ENCODE results near the gene GJC2. TPM values are rescaled to one million over a fixed set of nuclear protein-coding genes. Genes with fewer than 3 reads are reported as not detected.
"Not testable (repeated sequence)": the region's sequence is repeated elsewhere in the genome, so short reads cannot be mapped to it uniquely, and the experiment has no call there.

GJC2 gene
- total RNA-seq, 1 experiment from 2014 or later = 4.8 TPM

DNA sequence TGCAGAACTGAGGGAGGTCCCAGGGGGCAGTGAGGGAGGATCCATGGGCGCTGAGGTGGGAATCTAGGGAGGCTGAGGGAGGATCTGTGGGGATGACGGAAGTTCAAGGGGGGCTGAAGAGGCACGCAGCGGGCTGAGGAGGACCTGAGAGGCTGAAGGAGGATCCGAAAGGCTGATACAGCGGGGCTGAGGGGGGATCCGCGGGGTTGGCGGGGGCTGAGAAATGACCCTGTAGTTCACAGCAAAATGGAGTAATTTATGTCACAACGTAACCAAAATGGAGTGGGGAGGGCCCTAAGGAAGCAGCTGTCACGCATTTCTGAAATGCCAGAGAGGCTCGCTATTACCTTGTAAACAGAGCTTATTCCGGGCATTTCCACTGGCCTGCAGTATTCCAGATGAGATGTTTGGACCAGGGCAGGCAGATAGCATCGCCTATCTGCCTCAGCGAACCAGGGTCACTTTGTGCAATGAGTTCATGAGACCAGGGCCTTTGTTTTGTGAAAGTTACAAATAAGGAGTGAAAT lies 39.7 kb upstream of the GJC2 start:
- Histone ChIP-seq H3K4me3 (peak overlapping the region; percentile 93), H3K9me3 (no peaks in the 10 kb centered on the region), H3K27me3 (no peaks in the 10 kb centered on the region), H3K36me3 (peaks cover 18% of the 10 kb centered on the region)
- no peak for DNase-seq

DNA sequence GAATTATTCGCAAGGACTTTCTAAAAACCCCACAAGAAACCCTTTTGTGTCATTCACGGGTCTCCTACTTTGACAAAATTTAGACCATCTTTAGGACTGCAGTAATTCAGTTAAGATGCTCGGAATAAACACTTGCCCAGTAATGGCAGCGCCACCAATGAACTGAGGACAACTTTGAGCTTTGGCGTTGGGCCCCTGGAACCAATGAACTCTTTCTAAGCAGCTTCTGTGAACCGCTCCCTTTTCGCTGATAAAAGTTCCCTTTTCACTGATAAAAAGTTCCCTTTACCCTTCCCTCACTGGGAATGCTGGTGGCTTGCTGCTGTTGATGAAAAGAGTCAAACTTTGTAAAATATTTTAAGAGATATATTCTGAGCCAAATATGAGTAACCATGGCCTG lies 39.2 kb upstream of the GJC2 start:
- H3K9me3 ChIP-seq = no peaks in the 10 kb centered on the region
- no peak overlapping the region for H3K4me3 ChIP-seq
- H3K27me3 ChIP-seq = no peaks in the 10 kb centered on the region
- no peak for DNase-seq
- peaks cover 18% of the 10 kb centered on the region for H3K36me3 ChIP-seq

DNA sequence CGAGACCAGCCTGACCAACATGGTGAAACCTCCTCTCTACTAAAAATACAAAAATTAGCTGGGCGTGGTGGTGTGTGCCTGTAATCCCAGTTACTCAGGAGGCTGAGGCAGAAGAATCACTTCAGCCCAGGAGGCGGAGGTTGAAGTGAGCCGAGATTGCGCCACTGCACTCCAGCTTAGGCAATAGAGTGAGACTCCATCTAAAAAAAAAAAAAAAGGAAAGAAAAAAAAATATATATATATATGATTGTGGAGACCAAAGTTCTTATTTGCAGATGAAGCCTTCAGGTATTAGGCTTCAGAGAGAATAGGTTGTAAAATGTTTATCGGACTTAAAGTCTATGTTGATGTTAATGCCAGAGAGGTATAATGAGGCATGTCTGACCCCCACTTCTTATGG lies 38.4 kb upstream of the GJC2 start:
- H3K36me3 ChIP-seq = peaks cover 16% of the 10 kb centered on the region
- not testable (repeated sequence) for H3K27me3 ChIP-seq, DNase-seq, H3K4me3 ChIP-seq, H3K9me3 ChIP-seq

DNA sequence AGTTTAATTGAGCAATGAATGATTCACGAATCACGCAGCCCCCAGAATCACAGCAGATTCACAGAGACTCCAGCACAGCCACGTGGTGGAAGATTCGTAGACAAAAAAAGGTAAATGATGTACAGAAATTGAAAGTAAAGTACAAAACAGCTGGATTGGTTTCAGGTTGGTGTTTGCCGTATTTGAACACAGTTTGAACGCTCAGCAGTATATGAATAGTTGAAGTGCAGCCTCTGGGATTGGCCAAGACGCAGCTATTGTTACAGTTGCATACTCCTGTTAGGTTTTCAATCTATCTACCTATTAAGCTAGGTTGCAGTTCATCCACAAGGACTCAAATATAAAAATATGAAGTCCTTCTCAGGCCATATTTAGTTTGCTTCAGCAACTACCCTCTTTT lies 37.6 kb upstream of the GJC2 start:
- peaks cover 2% of the 10 kb centered on the region for H3K9me3 ChIP-seq
- H3K4me3 ChIP-seq = no peak overlapping the region
- H3K36me3 ChIP-seq = peaks cover 10% of the 10 kb centered on the region
- DNase-seq = no peak
- H3K27me3 ChIP-seq = no peaks in the 10 kb centered on the region

DNA sequence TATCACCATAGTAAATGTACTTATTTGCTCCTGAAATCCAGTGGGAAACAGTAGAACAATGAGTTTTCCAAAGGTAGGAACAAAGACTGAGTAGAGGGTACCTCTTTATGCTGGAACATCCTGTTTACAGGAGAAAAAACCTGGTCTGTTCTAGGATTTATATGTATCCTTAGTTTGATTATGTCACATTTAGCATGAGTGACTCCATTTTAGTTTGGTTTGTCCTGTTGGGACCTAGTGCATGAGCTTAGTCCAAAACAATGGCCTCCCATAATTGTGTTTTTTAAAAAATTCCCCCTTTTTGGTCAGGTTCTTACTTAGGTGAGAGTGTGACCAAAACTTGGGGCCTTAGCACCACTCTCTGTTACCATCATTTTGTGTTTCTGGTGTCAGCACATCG lies 37.1 kb upstream of the GJC2 start:
- peaks cover 5% of the 10 kb centered on the region for H3K36me3 ChIP-seq
- H3K4me3 ChIP-seq = no peak overlapping the region
- no peak for DNase-seq
- H3K27me3 ChIP-seq = no peaks in the 10 kb centered on the region
- peaks cover 5% of the 10 kb centered on the region for H3K9me3 ChIP-seq

DNA sequence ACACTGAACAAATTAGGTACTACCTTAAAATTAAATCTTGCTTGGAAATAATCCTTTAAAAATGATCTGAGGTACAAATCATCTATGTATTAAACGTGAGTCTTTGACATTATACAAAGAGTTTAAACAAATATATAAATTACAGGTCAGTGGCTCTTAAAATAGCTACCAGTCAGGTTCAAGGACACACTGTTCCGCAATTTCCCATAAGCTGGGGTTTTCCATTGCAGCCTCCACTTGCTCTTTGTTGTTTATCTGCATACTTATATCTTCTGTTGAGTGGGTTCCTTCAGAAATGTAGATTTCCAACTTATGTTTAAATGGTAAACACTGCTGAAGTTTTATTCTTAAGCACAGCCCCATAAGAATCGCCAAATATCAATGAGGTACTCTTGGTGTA lies 34.9 kb upstream of the GJC2 start:
- Histone ChIP-seq H3K4me3 (no peak overlapping the region), H3K9me3 (peaks cover 12% of the 10 kb centered on the region), H3K36me3 (no peaks in the 10 kb centered on the region), H3K27me3 (no peaks in the 10 kb centered on the region)
- DNase-seq = no peak

DNA sequence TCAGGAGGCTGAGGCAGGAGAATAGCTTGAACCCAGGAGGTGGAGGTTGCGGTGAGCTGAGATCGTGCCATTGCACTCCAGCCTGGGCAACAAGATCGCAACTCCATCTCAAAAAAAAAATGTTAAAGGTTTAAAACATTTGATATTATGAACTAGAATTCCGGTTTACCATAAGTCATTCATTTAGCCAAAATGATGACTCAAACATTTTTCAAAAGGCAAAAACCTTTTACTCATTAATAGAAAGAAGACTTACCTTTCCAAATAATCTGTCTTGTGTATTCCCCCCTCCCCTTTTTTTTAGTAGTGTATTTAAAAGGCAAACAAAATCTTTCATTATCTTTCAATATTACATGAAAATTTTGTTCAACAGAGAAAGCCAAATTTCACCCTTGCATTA lies 32.4 kb upstream of the GJC2 start:
- DNase-seq = no peak
- H3K27me3 ChIP-seq = 0 out of 2 replicates have a peak, but pooled peaks cover 4% of the 10 kb centered on the region
- H3K36me3 ChIP-seq = no peaks in the 10 kb centered on the region
- no peak overlapping the region for H3K4me3 ChIP-seq
- peaks cover 14% of the 10 kb centered on the region for H3K9me3 ChIP-seq

DNA sequence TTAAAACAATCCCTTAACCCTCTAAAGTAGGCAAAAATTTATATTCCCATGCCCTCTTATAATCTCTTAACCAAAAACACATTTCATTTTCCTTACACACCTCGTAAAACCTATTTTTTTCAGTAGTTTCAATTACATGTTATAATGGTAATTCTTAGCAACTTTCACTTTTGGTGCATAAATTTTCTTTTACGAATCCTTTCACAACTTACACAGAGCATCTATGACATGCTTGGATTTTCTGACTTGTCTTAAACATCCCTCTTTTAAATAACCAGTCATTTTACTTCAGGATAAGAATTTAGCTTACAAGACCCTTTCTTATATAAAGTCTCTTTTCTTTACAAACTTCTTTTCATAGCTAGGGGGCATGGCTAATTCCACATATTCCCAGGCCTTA lies 31.7 kb upstream of the GJC2 start:
- Histone ChIP-seq H3K4me3 (no peak overlapping the region), H3K9me3 (peaks cover 14% of the 10 kb centered on the region), H3K36me3 (no peaks in the 10 kb centered on the region), H3K27me3 (peaks cover 7% of the 10 kb centered on the region; the same call in 1 of the 2 replicates)
- DNase-seq = no peak

DNA sequence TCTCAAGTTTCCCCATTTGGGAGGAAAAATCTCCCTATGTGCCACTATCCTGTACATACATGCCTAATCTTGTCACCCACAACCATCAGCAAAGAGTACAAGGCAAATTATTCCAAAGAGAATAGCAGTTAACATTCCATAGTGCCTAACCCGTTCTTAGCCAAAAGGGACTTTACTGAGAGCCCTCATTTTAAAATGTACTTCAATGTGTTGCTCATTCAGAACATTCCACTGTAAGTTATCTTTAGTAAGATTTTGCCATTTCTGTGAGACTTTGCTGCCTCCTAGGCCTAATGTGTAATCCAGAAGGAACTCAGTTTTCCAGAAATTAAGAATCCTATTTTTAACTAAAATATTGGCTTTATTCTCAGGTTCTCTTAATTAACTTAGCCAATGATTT lies 29.4 kb upstream of the GJC2 start:
- Histone ChIP-seq H3K36me3 (no peaks in the 10 kb centered on the region), H3K27me3 (peaks cover 7% of the 10 kb centered on the region; the same call in 1 of the 2 replicates), H3K9me3 (peaks cover 14% of the 10 kb centered on the region), H3K4me3 (no peak overlapping the region)
- no peak for DNase-seq

DNA sequence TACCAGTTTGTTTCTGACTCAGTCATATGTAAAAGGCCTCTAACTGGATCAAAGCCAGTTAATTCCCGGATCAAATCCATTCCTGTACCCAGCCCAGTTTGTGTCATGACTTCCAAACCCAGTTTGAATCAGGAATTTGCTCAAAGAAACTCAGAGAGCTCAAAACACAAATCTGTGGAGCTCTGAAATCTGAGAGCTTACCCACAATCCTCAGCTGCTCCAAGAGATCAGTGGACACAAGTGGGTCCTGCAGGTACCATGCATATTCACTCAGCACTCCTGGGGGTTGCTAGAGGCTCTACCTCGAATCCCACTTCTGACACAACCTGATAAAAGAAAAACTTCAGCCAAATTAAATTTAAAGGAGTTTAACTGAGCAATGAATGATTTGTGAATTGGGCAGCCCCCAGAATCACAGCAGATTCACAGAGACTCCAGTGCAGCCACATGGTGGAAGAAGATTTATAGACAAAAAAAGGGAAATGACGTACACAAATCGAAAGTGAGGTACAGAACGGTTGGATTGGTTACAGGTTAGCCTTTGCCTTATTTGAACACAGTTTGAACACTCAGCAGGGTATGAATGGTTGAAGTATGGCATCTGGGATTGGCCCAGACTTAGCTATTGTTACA lies 28.8 kb upstream of the GJC2 start:
- H3K9me3 ChIP-seq = peaks cover 14% of the 10 kb centered on the region
- DNase-seq = no peak
- no peaks in the 10 kb centered on the region for H3K36me3 ChIP-seq
- H3K4me3 ChIP-seq = no peak overlapping the region
- H3K27me3 ChIP-seq = peaks cover 7% of the 10 kb centered on the region; the same call in 1 of the 2 replicates

DNA sequence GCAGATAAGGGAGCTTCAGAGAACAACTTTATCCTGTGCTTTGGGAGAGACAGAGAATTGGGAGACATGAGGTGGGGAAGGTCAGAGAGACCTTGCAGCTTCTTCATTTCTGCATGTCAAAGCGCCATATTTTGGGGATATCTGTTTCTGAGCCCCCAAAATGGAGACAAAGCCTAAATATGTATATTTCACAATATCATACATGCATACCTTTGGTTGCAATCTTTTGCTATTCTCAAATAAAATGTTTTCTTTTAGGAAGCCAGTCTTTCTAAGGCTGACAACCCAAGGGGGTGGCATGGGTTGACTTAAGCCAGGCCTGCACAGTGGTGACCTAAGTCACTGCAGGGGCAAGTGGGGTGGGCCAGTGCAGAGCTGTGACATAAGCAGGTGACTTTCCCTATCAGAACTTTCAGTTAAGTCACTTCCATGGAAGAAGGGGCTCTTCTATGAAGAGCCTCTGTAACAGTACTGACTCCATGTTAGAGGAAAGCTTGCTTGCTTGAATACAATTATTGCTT lies 26.7 kb upstream of the GJC2 start:
- H3K4me3 ChIP-seq = no peak overlapping the region
- H3K9me3 ChIP-seq = peaks cover 5% of the 10 kb centered on the region
- no peaks in the 10 kb centered on the region for H3K36me3 ChIP-seq
- H3K27me3 ChIP-seq = peaks cover 7% of the 10 kb centered on the region; the same call in 1 of the 2 replicates
- no peak for DNase-seq

DNA sequence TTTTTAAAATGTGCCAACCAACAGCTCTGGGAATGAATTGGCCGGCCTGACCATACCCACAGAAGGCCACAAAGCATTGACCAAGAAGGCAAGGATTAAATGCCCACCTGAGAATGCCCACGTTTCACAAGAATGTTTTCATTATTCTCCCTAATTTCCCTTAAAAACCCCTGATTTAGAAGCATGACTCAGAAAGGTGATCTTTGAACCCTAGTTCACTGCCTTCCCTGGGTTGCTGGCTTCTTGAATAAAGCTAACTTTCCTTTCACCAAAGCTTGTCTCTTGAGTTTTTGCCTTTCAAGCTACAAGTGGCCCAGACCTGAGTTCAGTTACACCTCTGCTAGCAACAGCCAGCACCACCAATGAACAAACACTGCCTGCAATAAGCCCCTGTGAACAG lies 26.2 kb upstream of the GJC2 start:
- H3K27me3 ChIP-seq = peaks cover 7% of the 10 kb centered on the region; the same call in 1 of the 2 replicates

DNA sequence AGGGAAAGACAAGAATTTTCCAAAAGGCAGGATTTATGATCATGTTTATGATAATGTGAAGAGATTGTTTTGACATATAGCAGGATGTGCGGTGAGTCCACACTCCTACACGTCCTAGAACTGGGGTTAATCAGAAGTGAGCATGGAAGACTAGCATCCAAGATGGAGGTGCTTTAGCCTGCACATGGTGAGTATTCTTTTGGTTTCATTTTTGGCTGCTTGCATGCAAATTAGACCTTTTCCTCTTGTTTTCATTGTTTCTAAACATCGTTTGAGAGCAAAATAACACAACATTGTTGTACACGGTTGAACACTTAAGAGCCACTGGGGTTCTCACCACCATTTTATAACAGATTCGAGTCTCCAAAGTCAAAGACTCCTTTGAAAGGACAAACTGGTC lies 24.5 kb upstream of the GJC2 start:
- peaks cover 7% of the 10 kb centered on the region; the same call in 1 of the 2 replicates for H3K27me3 ChIP-seq
- no peak overlapping the region for H3K4me3 ChIP-seq
- no peak for DNase-seq
- H3K36me3 ChIP-seq = no peaks in the 10 kb centered on the region
- peaks cover 2% of the 10 kb centered on the region; the same call in 1 of the 2 replicates for H3K9me3 ChIP-seq

More for the DNA sequence above, 26.2 kb upstream of the GJC2 start:
- Histone ChIP-seq H3K9me3 (peaks cover 2% of the 10 kb centered on the region; the same call in 1 of the 2 replicates), H3K4me3 (no peak overlapping the region), H3K36me3 (no peaks in the 10 kb centered on the region)
- DNase-seq = no peak

DNA sequence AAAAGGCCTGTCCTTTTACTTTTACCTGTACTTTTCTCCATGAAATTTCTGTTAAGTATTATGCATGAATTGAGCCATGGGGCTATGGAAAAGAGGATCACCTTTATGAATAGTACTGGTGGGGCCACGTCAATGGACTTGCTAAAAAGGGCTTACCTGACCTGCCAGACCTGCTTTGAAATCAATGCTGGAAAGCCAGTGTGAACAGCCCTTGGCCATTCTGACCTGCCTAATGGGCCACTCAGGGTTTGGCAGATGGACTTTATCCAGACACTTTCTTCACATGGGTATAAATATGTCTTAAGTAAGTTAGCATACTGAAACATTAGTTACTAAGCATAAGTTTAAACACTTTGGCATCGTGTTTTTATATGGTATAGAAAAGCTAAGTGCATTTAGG lies 18.0 kb upstream of the GJC2 start:
- Histone ChIP-seq H3K27me3 (peaks cover 17% of the 10 kb centered on the region), H3K9me3 (no peaks in the 10 kb centered on the region), H3K36me3 (no peaks in the 10 kb centered on the region), H3K4me3 (no peak overlapping the region)
- DNase-seq = no peak

DNA sequence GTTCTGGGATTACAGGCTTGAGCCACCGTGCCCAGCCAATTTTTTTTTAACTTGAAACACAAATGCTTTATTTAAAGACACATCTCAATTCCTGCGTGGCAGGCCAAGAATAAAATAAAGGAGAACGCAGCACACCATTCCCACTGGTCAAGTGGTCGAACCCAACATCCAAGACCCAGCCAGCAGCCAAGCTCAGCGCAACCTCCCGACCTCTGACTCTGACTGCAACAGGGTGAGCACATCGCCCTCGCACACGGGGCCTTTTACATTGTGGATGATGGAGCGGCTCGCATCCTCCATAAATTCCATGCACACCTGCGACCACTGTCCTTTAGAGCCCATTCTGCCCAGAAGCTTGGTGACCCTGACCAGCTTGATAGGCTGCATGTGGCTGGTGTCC lies 15.1 kb upstream of the GJC2 start:
- Histone ChIP-seq H3K36me3 (no peaks in the 10 kb centered on the region), H3K27me3 (peaks cover 18% of the 10 kb centered on the region), H3K4me3 (no peak overlapping the region), H3K9me3 (no peaks in the 10 kb centered on the region)
- no peak for DNase-seq

DNA sequence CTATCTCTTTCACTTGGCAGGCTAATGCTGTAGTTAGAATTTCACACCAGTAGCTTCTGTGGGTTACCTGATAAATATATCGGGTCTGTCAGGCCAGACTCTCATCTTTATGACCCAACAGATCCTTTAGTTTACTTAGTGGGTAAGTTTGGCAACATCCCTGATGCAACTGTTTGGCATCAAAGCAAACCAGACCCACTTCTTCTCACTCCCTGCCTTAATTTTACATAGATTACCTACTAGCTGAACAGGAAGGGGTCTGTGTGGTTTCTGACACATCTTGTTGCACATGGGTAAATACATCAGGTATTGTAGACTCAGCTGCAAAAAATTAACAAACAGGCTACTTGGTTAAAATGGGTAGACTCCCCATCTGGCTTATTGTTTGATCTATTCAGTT lies 12.8 kb upstream of the GJC2 start:
- H3K9me3 ChIP-seq = no peaks in the 10 kb centered on the region
- H3K4me3 ChIP-seq = no peak overlapping the region
- peaks cover 3% of the 10 kb centered on the region for H3K36me3 ChIP-seq
- H3K27me3 ChIP-seq = peaks cover 18% of the 10 kb centered on the region
- DNase-seq = no peak

DNA sequence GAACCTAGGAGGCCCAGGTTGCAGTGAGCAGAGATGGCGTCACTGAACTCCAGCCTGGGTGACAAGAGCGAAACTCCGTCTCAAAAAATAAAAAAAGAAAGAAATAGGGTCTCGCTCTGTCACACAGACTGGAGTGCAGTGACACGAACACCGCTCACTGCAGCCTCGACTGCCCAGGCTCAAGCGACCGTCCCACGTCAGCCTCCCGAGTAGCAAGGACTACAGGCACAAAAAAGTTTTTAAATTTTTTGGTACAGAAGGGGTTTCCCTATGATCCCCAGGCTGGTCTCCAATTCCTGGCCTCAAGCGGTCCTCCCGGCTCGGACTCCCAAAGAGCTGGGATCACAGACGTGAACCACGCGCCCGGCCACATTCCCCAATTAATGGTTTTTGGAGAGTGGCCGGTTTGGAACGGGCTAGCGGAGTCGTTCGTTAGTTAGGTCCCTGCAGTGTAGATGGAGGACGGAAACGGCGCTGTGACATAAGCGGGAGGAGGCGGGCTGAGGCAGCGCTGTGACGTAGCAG lies 10.3 kb upstream of the GJC2 start:
- DNase-seq = no peak
- H3K27me3 ChIP-seq = peaks cover 15% of the 10 kb centered on the region; the same call in 1 of the 2 replicates
- peaks cover 29% of the 10 kb centered on the region for H3K36me3 ChIP-seq
- H3K9me3 ChIP-seq = no peaks in the 10 kb centered on the region
- peak overlapping the region; percentile 74 for H3K4me3 ChIP-seq
